GM12878 (cell line): ENCODE measurements around the gene DDX24. TPM values are rescaled to one million over a fixed set of nuclear protein-coding genes. Genes with fewer than 3 reads are reported as not detected.

Source experiments
- ATAC-seq: fragments of 200-7000 bp; cut with Tn5 transposase; 3 replicates; pipeline ENCODE4 v1.9.1; 2020; ENCODE audit warnings: mild to moderate bottlenecking, moderate library complexity
- BruUV-seq: library from RNA; stranded (reverse); fragments of 400-500 nt; replicated peaks from 2 replicates; lab custom pipeline; 2021; lab: Mats Ljungman, UMichigan
- CTCF ChIA-PET: fragments of 300-600 bp; sonication (Branson Sonifier 250); formaldehyde crosslinking; extraction: SDS; loops from one replicate; lab custom pipeline; 2021; ENCODE audit warnings: inconsistent platforms; lab: Yijun Ruan, JAX
- POLR2A ChIA-PET: fragments of 350-600 bp; formaldehyde crosslinking; extraction: SDS; loops from one replicate; lab custom pipeline; 2021; ENCODE audit warnings: inconsistent platforms; lab: Charles Lee
- RAD21 ChIA-PET: fragments of 300-600 bp; sonication (Branson Sonifier 250); formaldehyde crosslinking; loops from one replicate; lab custom pipeline; 2023; ENCODE audit warnings: antibody characterized with exemption; ENCODE audit not compliant: unreplicated experiment; lab: Charles Lee
- SMC1A ChIA-PET: fragments of 300-600 bp; sonication (Branson Sonifier 250); formaldehyde crosslinking; loops from one replicate; lab custom pipeline; 2023; ENCODE audit not compliant: unreplicated experiment, uncharacterized antibody; lab: Charles Lee
- DNase-seq: peaks from one replicate; pipeline ENCODE4 v3.0.0-alpha.2; 2011; ENCODE audit warnings: low read depth, low spot score
- FAIRE-seq: peaks from 3 replicates; lab custom pipeline; 2011; peaks lifted over from hg19 to GRCh38; lab: Jason Lieb, UNC
- H2AFZ ChIP-seq: 2 replicates; pipeline ENCODE4 v1.6.0; 2011; ENCODE audit warnings: low read depth, low read length, control low read depth; ENCODE audit not compliant: control insufficient read depth
- H3K27ac ChIP-seq: 2 replicates; pipeline ENCODE4 v1.5.1; 2011; ENCODE audit warnings: control low read depth; ENCODE audit not compliant: control insufficient read depth, insufficient read depth
- H3K27me3 ChIP-seq, 2 experiments: replicated peaks in 1 of 2; 2 replicates each; pipeline versions ENCODE4 v1.6.0 to v1.6.1; 2011; ENCODE audit warnings: low read length in 1 of 2; ENCODE audit not compliant: control insufficient read depth in 2 of 2, insufficient read depth in 2 of 2
- H3K36me3 ChIP-seq, 2 experiments: 2 replicates each; pipeline ENCODE4 v1.5.1; 2011; ENCODE audit warnings: low read length in 1 of 2; ENCODE audit not compliant: control insufficient read depth in 2 of 2, insufficient read depth in 2 of 2
- H3K4me1 ChIP-seq: 2 replicates; pipeline ENCODE4 v1.6.1; 2011; ENCODE audit warnings: mild to moderate bottlenecking, low read length, moderate library complexity, mixed read lengths; ENCODE audit not compliant: control insufficient read depth, insufficient read depth
- H3K4me2 ChIP-seq: 2 replicates; pipeline ENCODE4 v1.6.0; 2011; ENCODE audit warnings: control low read depth; ENCODE audit not compliant: control insufficient read depth, insufficient read depth
- H3K4me3 ChIP-seq: fragments of 200-600 bp; sonication (generic); 2 replicates; pipeline ENCODE4 v1.5.1; 2016
- H3K79me2 ChIP-seq: 2 replicates; pipeline ENCODE4 v1.6.0; 2011; ENCODE audit warnings: low read length; ENCODE audit not compliant: control insufficient read depth, insufficient read depth
- H3K9ac ChIP-seq: 2 replicates; pipeline ENCODE4 v1.8.0; 2011; ENCODE audit warnings: low read length, control low read depth, mixed read lengths; ENCODE audit not compliant: control insufficient read depth, insufficient read depth
- H3K9me3 ChIP-seq: replicated peaks from 3 replicates; pipeline ENCODE4 v1.5.1; 2011; ENCODE audit warnings: mild to moderate bottlenecking, low read length; ENCODE audit not compliant: control insufficient read depth, insufficient read depth
- H4K20me1 ChIP-seq: 2 replicates; pipeline ENCODE4 v1.6.0; 2011; ENCODE audit not compliant: control insufficient read depth, insufficient read depth
- CHD2 ChIP-seq: IDR thresholded peaks from 2 replicates; pipeline ENCODE4 v1.6.1; 2011; ENCODE audit warnings: low read depth, low read length, improper control_type of control experiment, borderline replicate concordance
- CHD4 ChIP-seq: fragments of 200-600 bp; sonication (generic); IDR thresholded peaks from 2 replicates; pipeline ENCODE4 v1.6.1; 2016; ENCODE audit warnings: mild to moderate bottlenecking
- IKZF1 ChIP-seq: fragments of 450-650 bp; conservative IDR thresholded peaks from 2 replicates; pipeline ENCODE4 v1.6.1; 2017; ENCODE audit warnings: antibody characterized with exemption, mild to moderate bottlenecking
- KAT2A ChIP-seq: conservative IDR thresholded peaks from 2 replicates; pipeline ENCODE4 v1.6.1; 2011; ENCODE audit warnings: low read depth, low read length; ENCODE audit not compliant: control insufficient read depth
- RB1 ChIP-seq: fragments of 450-650 bp; formaldehyde crosslinking; IDR thresholded peaks from 2 replicates; pipeline ENCODE4 v1.6.1; 2017; ENCODE audit warnings: mild to moderate bottlenecking, borderline replicate concordance
- RELA ChIP-seq: fragments of 450-650 bp; IDR thresholded peaks from 2 replicates; pipeline ENCODE4 v1.8.0; 2014; ENCODE audit warnings: borderline replicate concordance; ENCODE audit not compliant: partially characterized antibody
- SP1 ChIP-seq: IDR thresholded peaks from one replicate; pipeline ENCODE4 v1.6.1; 2011; ENCODE audit warnings: low read depth, low read length
- SREBF1 ChIP-seq: IDR thresholded peaks from 2 replicates; pipeline ENCODE4 v1.6.1; 2012; ENCODE audit warnings: mild to moderate bottlenecking, low read length
- WGBS: methylation state at CpG from one replicate; pipeline ENCODE4 v1.1.6; 2016; ENCODE audit warnings: low lambda C conversion rate; ENCODE audit not compliant: insufficient replicate concordance, insufficient coverage; ENCODE audit errors: missing lambda C conversion rate; 5-methylcytosine and 5-hydroxymethylcytosine counted together
- in situ Hi-C: fragments of 300-500 bp; cut with MboI; formaldehyde crosslinking; loops from 9 replicates; pipeline ENCODE4 v1.14.3; 2018; ENCODE audit warnings: mixed read lengths
- intact Hi-C: fragments of 100-400 bp; cut with micrococcal nuclease; formaldehyde crosslinking; loops from one replicate; pipeline ENCODE4 v1.14.2; 2022; ENCODE audit not compliant: unreplicated experiment
- polyA plus RNA-seq, 11 experiments: library from polyadenylated mRNA; depleted of rRNA in 4 of 11; unstranded in 6 of 11; stranded (reverse) in 5 of 11; fragments of >200 nt; fragmentation: Nextera tagmentation in 4 of 11; fragmentation: Illumina TruSeq in 1 of 11; extraction: Ambion mirVana in 4 of 11; extraction: Trizol in 1 of 11; gene quantifications; 1 replicate in 1 of 11; 2 replicates in 10 of 11; pipeline versions ENCODE4 v1.2.1 to v1.2.3, GENCODE V29; 2011 to 2016; ENCODE audit warnings: inconsistent platforms in 2 of 11, missing spikeins in 2 of 11, low read depth in 1 of 11
- total RNA-seq, 4 experiments: library from RNA; depleted of rRNA in 3 of 4; stranded (reverse); fragments of >200 nt in 3 of 4; fragmentation: Illumina TruSeq in 1 of 4; extraction: Trizol in 1 of 4; gene quantifications; 2 replicates each; pipeline versions ENCODE4 v1.2.1 to v1.2.3, GENCODE V29; 2013 to 2021
- TF ChIP-seq, protein P1 (sequence below): IDR thresholded peaks from 2 replicates; pipeline ENCODE4 v1.6.1; 2012; ENCODE audit warnings: low read depth, low read length, improper control_type of control experiment

Gene DDX24
- total and polyA plus RNA-seq, 10 of the 15 experiments (the other 5 are each of a cell fraction or from before 2014, with no cell fraction given) = 137 to 266 (median 184) TPM

DNA sequence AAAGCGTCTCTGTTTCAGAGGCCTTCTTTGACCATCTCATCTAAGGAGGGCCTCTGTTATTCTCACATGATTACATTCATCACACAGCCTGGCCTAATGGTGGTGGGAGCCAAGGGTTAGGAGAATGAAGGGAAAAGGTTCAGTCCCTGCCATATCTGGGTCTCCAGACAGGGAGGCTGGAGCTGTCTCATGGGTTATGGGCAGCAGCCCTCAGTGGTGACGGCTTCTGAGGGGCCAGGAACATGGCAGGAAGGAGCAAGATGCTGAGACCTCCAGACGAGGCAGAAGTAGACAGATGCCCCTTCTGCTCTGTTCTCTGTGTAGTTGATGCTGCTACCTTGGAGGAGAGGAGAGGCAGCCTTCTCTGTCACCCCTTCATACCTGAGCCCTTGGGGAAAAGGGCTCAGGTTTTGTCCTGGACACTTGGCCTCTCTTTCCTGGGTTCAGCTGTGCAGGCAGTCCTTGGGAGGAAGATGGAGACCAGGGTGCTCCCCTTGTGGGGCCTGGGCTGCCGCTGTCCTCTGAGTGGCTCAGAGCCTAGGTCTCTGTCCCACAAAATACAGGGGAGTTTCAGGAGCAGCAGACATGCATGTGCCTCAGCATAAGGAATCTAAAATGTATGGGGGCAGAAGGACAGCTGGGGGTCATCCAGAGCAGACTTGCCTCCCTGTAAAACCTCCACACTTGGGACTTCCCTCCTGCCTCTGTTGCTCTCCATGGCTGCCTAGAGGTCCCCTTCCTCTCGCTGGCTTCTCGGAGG lies 44.8 kb upstream of the DDX24 start:
- Histone ChIP-seq H3K4me3 (no peak overlapping the region), H3K4me2 (no peak overlapping the region), H4K20me1 (no peaks in the 10 kb centered on the region), H3K9me3 (no peaks in the 10 kb centered on the region), H3K27me3 (peaks cover 0 to 4% of the 10 kb centered on the region in 2 experiments; a peak in 1 of 4 replicates), H2AFZ (no peak overlapping the region), H3K79me2 (no peaks in the 10 kb centered on the region), H3K9ac (no peak overlapping the region), H3K36me3 (no peaks in the 10 kb centered on the region; a peak in 1 of 4 replicates), H3K4me1 (peaks cover 10% of the 10 kb centered on the region; the same call in 1 of the 2 replicates), H3K27ac (no peak overlapping the region)
- ATAC-seq (no peak), DNase-seq (no peak), FAIRE-seq (no peak)
- BruUV-seq = no TSS peak
- in situ Hi-C loops = no loop called here
- 62% methylated on average over 6 of the region's 6 CpGs for WGBS
- ChIA-PET RAD21 (no interaction called here), POLR2A (interaction anchor here (0.6 kb wide), 1 partner anchor 65 kb away, joined by 3 read pairs; no protein-coding TSS in a partner anchor), SMC1A (interaction anchor here (1.1 to 1.2 kb wide), 2 partner anchors 11 to 186 kb away, joined by 4 read pairs; no protein-coding TSS in a partner anchor), CTCF (interaction anchor here (2.0 to 3.3 kb wide), 2 partner anchors 11 to 13 kb away, joined by 7 to 13 read pairs; no protein-coding TSS in a partner anchor)
- TF ChIP-seq SP1 (no peak), RB1 (no peak), CHD2 (no peak), CHD4 (no peak), RELA (no peak), KAT2A (no peak), SREBF1 (no peak), IKZF1 (no peak)
- TF ChIP-seq, protein P1, sequence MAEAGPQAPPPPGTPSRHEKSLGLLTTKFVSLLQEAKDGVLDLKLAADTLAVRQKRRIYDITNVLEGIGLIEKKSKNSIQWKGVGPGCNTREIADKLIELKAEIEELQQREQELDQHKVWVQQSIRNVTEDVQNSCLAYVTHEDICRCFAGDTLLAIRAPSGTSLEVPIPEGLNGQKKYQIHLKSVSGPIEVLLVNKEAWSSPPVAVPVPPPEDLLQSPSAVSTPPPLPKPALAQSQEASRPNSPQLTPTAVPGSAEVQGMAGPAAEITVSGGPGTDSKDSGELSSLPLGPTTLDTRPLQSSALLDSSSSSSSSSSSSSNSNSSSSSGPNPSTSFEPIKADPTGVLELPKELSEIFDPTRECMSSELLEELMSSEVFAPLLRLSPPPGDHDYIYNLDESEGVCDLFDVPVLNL = no peak
- intact Hi-C loops = no loop called here
